Limb (tissue), 2 donors: ENCODE results near the gene ELF1.
"Not testable (repeated sequence)": the region's sequence is repeated elsewhere in the genome, so short reads cannot be mapped to it uniquely, and the experiment has no call there.

ENCODE experiments used
- DNase-seq, 2 donors: peaks; one replicate each; pipeline ENCODE4 v3.0.0-alpha.2; 2016; ENCODE audit errors: extremely low spot score in 2 of 2

Gene ELF1

DNA sequence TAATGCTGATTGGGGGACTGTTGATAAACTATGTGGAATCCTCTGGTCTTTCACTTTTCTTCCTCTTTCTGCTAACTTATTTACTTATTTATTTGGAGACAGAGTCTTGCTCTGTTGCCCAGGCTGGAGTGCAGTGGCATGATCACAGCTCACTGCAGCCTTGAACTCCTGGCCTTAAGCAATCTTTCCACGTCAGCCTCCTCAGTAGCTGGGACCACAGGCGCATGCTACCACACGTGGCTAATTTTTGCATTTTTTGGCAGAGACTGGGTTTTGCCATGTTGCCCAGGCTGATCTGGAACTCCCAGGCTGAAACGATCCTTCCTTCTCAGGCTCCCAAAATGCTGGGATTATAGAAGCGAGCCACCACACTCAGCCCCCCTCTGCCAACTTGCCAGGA, 77.5 kb downstream of the ELF1 start:
- no peak for DNase-seq

- no peak for DNase-seq
Observed at GRCh38 chr13:40940841-40941240, 78.3 kb downstream of the ELF1 start.

DNA sequence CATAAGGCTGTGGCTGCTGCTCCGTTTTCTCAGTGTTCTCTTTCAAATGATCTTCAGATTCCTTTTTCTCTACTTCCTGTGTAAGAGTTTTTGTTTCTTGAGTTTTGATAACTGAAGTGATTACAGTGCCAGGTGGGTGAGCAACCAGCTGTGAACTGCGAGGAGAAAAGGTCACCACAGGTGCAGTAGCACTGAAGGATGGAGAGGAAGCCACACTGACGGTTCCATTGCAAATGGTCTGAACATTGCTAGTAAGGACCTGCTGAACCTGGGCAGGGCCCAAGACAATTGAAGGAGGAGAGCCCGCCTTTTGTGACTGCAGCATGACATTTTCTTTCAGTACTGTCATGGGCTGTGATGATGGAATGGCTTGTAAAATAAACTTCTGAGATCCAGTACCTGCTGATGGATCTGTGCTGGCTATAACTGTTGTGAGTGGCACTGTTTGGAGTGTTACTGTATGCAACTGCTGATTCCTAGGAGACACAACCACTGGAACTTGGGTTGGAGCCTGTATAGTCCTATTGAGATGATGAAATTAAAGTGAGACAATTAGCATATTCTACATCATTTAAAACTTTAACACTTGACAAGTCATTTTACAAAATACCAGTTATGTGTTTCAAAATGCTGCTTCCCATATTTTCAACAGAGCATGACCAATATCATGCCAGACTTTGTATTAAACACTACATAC, 85.5 kb downstream of the ELF1 start:
- DNase-seq: no peak

- DNase-seq: no peak
Observed at GRCh38 chr13:40932252-40932651, 86.9 kb downstream of the ELF1 start.

DNA sequence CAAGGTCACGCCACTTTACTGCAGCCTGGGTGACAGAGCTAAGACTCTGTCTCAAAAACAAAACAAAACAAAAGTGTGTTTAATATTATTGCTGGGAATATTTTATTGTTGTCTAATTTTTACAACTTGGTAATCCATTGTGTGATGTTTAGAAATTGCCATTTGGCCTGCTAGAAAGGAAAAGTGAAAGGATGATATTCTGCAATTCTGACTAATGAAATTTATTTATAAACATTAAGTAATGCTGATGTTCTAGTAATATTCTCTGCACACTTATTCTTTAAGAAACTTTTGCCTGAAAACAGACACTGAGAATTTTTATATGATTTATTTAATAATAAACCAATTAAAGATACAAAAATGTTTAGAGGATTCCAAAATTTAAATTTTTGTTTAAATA, 87.4 kb downstream of the ELF1 start:
- no peak for DNase-seq

DNA sequence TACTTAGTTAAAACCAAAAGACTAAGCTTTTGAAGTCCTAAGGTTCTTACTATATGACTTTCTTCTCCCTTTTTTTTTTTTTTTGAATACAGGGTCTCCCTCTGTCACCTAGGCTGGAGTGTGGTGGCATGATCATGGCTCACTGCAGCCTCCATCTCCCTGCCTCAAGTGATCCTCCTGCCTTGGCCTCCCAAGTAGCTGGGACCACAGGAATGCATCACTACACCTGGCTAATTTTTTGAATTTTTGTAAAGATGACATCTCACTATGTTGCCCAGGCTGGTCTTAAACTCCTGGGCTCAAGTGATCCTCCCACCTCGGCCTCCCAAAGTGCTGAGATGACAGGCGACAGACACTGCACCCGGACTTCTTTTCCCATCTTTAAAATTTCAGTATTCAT, 89.2 kb downstream of the ELF1 start:
- not testable (repeated sequence) for DNase-seq

DNA sequence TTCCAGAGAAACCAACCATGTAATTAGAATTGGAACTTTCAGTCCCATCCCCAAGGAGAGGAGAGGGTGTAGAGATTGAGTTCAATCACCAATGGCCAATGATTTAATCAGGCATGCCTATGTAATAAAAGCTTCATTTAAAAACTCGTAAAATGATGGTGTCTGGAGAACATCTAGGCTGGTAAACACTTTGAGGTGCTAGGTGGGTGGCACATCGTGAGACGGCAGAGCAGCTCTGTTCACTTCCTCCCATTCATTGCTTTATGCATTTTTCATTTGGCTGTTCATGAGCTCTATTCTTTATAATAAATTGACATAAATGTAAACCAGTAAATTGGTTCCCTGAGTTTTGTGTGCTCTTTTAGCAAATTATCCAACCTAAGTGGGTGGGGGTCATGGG, 90.1 kb downstream of the ELF1 start:
- DNase-seq: no peak

DNA sequence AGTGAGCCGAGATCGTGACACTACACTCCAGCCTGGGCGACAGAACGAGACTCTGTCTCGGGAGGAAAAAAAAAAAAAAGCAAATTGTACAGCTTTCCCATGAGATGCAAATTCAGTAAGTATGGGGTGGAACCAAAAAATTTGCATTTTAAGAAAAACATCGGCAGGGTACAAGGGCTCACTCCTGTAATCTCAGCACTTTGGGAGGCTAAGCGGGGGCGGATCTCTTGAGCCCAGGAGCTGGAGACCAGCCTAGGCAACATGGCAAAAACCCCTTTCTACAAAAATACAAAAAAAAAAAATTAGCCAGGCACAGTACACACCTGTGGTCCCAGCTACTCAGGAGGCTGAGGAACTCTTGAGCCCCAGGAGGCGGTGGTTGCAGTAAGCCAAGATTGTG, 91.2 kb downstream of the ELF1 start:
- no peak for DNase-seq

DNA sequence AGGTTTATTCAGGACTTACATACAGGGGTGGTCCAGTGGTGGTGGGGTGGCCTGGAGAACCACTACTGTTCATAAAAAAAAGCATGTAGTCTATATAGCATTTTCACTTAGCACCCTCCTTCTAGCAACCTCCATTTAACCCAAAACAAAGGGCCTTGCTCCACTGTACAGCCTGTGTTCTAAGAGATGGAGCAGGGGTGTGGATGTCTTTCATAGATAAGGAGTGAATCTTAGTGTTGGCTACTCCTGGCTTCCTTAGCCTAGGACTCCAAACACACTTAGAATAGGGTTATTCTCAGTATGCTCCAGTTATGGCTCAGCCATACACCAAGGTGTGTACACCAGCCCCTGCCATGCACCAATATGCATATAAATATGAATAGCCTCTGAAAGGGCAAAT, 95.2 kb downstream of the ELF1 start:
- no peak for DNase-seq

- peak in 1 of 2 donors; percentile 38 for DNase-seq
Observed at GRCh38 chr13:40922437-40923040, 96.6 kb downstream of the ELF1 start.

- no peak for DNase-seq
Observed at GRCh38 chr13:40920826-40921225, 98.3 kb downstream of the ELF1 start.

- not testable (repeated sequence) for DNase-seq
Observed at GRCh38 chr13:40919901-40920300, 99.2 kb downstream of the ELF1 start.

DNA sequence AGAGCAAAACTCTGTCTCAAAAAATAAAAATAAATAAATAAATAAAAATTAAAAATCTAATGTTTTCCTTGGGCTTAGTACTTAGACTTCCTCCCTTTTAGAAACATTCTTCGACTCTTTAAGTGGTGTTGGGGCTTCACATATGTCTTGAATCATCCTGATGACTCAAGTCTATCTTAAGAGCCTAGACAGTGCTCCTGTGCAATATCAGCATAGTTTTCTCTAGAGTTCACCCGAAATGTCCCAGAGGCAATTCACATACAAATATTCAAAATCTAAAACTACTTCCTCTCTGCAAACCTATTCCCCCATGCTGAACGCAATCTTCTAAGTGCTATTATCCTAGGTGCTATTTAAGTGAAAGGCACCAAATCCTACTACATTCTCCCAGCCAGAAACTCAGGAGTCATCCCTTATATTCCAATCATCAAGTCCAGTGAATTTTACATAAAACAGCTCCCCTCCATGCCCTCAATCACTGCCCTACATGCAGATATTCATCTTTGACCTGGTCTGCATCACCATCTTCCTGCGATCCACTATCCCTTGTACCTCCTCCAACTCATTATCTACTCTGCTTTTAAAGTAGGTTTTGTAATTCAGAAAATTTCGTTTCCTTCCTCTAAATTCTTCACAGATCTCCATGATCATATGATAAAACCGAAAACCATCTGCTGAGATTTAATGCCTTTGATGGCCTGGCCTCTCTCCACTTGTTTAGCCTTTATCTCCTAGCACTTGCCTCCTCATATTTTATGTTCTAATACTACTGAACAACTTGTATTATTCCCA, 102.7 kb downstream of the ELF1 start:
- DNase-seq: no peak

DNA sequence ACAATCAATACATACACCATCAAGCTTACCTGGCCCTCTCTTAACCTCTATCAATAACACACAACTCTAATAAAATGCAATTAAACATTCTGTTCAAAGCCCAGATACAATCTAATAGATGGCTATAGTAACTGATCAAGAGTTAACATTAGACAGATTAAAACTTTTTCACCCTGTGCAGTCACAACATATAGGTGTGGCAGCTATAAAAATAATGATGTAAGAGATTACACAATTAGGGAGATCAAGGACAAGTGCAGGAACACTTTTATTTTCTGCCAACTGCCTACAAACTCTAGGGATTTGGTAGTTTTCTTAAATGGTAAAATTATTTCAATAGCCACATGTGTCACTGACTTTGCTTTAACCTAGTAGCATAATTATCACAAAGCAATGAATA, 104.3 kb downstream of the ELF1 start:
- not testable (repeated sequence) for DNase-seq

- DNase-seq: no peak
Observed at GRCh38 chr13:40911341-40911740, 107.8 kb downstream of the ELF1 start.

DNA sequence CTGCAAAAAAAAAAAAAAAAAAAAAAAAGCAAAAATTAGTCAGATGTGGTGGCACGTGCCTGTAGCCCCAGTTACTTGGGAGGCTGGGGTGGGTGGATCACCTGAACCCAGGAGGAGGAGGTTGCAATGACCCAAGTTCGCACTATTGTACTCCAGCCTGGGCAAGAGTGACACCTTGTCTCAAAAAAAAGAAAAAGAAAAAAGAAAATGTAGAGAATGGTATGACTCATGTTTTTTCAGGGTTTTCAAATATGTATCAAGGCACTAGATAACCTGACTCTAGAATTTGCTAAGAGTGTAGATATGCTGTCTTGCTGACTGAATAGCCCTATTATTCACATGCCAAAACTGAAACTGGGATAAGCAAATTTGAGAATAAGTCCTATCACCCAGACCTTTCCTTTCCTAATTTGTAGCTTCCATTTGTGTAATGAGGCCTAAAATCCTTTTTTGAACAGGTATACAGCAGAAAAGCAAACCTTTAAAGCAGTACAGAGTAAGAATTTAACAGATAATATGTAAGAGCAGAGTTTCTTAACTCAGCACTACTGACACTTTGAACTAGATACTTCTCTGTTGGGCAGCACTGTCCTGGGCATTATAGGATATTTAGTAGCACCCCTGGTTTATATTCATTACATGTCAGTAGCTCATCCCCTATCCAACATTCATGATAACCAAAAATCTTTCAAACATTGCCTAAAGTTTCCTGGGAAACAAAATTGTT, 108.6 kb downstream of the ELF1 start:
- DNase-seq: no peak

DNA sequence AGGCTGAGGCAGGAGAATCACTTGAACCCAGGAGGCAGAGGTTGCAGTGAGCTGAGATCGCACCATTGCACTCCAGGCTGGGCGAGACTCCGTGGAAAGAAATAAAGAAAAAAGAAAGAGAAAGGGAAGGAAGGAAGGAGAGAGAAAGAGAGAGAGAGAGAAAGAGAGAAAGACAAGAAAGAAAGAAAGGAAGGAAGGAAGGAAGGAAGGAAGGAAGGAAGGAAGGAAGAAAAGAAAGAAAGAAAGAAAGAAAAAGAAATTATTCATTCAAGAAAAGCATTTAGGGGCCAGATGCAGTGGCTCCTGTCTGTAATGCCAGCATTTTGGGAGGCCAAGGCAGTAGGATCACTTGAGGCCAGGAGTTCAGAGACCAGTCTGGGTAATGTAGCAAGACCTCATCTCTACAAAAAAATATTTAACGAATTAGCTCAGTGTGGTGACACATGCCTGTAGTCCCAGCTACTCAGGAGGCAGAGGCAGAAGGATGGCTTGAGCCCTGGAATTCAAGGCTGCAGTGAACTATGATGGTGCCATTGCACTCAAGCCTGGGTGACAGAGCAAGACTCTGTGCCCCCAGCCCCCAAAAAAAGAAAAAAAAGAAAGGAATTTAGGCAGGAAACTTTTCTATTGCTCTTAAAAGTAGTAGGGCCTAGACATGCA, 109.4 kb downstream of the ELF1 start:
- not testable (repeated sequence) for DNase-seq

- no peak for DNase-seq
Observed at GRCh38 chr13:40908546-40908945, 110.6 kb downstream of the ELF1 start.

DNA sequence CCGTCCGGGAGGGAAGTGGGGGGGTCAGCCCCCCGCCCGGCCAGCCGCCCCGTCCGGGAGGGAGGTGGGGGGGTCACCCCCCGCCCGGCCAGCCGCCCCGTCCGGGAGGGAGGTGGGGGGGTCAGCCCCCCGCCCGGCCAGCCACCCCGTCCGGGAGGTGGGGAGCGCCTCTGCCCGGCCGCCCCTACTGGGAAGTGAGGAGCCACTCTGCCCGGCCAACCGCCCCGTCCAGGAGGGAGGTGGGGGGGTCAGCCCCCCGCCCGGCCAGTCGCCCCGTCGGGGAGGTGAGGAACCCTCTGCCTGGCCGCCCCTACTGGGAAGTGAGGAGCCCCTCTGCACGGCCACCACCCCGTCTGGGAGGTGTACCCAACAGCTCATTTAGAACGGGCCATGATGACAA, 118.1 kb downstream of the ELF1 start:
- DNase-seq: not testable (repeated sequence)

GRCh38 chr13:40900568-40900967, 118.5 kb downstream of the ELF1 start:
- DNase-seq: not testable (repeated sequence)

- DNase-seq: no peak
Observed at GRCh38 chr13:40897053-40897452, 122.1 kb downstream of the ELF1 start.
